DND-41 (cell line): Measurements from ENCODE around the gene AMDHD1.

Source experiments
- ATAC-seq: fragments of 200-7000 bp; cut with Tn5 transposase; 3 replicates; pipeline ENCODE4 v1.9.1; 2021; ENCODE audit warnings: low read depth; ENCODE audit not compliant: insufficient read depth
- DNase-seq: peaks from one replicate; pipeline ENCODE4 v3.0.0-alpha.2; 2020
- H2AFZ ChIP-seq: 2 replicates; pipeline ENCODE4 v1.6.0; 2012; ENCODE audit warnings: low read depth, low read length
- H3K27ac ChIP-seq: 2 replicates; pipeline ENCODE4 v1.5.1; 2012; ENCODE audit warnings: low read length, inconsistent platforms
- H3K27me3 ChIP-seq: fragments of 200-600 bp; sonication (generic); 2 replicates; pipeline ENCODE4 v1.6.0; 2012; ENCODE audit warnings: low read length, mild to moderate bottlenecking, inconsistent platforms; ENCODE audit not compliant: insufficient read depth, poor library complexity
- H3K36me3 ChIP-seq: 2 replicates; pipeline ENCODE4 v1.5.1; 2012; ENCODE audit warnings: low read length, inconsistent platforms; ENCODE audit not compliant: insufficient read depth
- H3K4me1 ChIP-seq: 2 replicates; pipeline ENCODE4 v1.5.1; 2012; ENCODE audit warnings: mild to moderate bottlenecking, low read length; ENCODE audit not compliant: insufficient read depth
- H3K4me2 ChIP-seq: 2 replicates; pipeline ENCODE4 v1.6.0; 2012; ENCODE audit warnings: mild to moderate bottlenecking, moderate library complexity, low read length, inconsistent platforms; ENCODE audit not compliant: insufficient read depth
- H3K4me3 ChIP-seq, 2 experiments: fragments of 200-600 bp in 1 of 2; shearing (Covaris generic) in 1 of 2; 2 replicates each; pipeline ENCODE4 v1.5.1; 2012 to 2016; ENCODE audit warnings: inconsistent platforms in 2 of 2, low read length in 2 of 2, mild to moderate bottlenecking in 2 of 2, low read depth in 1 of 2, moderate library complexity in 1 of 2
- H3K79me2 ChIP-seq: 2 replicates; pipeline ENCODE4 v1.6.0; 2012; ENCODE audit warnings: low read length, inconsistent platforms; ENCODE audit not compliant: insufficient read depth
- H3K9ac ChIP-seq: 2 replicates; pipeline ENCODE4 v1.6.0; 2012; ENCODE audit warnings: low read depth, mild to moderate bottlenecking, inconsistent platforms, low read length, moderate library complexity
- H3K9me3 ChIP-seq: 2 replicates; pipeline ENCODE4 v1.5.1; 2012; ENCODE audit warnings: low read length, moderate library complexity, mild to moderate bottlenecking, inconsistent platforms; ENCODE audit not compliant: insufficient read depth, severe bottlenecking
- H4K20me1 ChIP-seq: 2 replicates; pipeline ENCODE4 v1.6.0; 2012; ENCODE audit warnings: low read length; ENCODE audit not compliant: insufficient read depth
- CTCF ChIP-seq: IDR thresholded peaks from 2 replicates; pipeline ENCODE4 v1.5.1; 2012; ENCODE audit warnings: borderline replicate concordance, low read length, moderate library complexity, mild to moderate bottlenecking; ENCODE audit not compliant: poor library complexity, severe bottlenecking; ENCODE audit errors: extremely low read depth
- EZH2 ChIP-seq: IDR thresholded peaks from 3 replicates; pipeline ENCODE4 v1.6.1; 2012; ENCODE audit warnings: borderline replicate concordance, low read depth, mild to moderate bottlenecking, moderate library complexity, low read length, inconsistent platforms; ENCODE audit not compliant: severe bottlenecking

The AMDHD1 gene

GRCh38 chr12:95993907-95994306 lies 50.8 kb downstream of the AMDHD1 start:
- Histone ChIP-seq H3K27ac (no peak overlapping the region), H3K4me1 (peaks cover 2% of the 10 kb centered on the region; the same call in 1 of the 2 replicates), H3K9me3 (no peaks in the 10 kb centered on the region), H3K27me3 (no peaks in the 10 kb centered on the region), H3K9ac (no peak overlapping the region), H2AFZ (no peak overlapping the region), H3K4me2 (no peak overlapping the region), H3K4me3 (no peak overlapping the region), H3K79me2 (no peaks in the 10 kb centered on the region), H3K36me3 (no peaks in the 10 kb centered on the region), H4K20me1 (no peaks in the 10 kb centered on the region)
- ATAC-seq, result no peak
- no peak for TF ChIP-seq CTCF
- no peak for TF ChIP-seq EZH2
- no peak for DNase-seq

DNA sequence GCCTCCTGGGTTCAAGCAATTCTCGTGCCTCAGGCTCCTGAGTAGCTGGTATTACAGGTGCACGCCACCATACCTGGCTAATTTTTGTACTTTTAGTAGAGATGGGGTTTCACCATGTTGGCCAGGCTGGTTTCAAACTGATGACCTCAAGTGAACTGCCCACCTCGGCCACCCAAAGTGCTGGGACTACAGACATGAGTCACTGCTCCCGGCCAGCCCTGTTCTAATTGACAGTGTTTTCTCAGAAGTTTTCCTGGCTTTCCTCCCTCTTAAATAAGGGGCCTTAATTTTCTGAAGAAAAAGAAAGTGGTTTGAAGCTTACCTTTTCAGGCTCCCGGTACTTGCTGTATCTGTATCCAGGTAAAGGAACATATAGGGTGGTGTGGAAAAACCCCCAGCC lies 51.3 kb downstream of the AMDHD1 start:
- Histone ChIP-seq H3K4me1 (peaks cover 4% of the 10 kb centered on the region; the same call in 1 of the 2 replicates), H3K4me2 (no peak overlapping the region), H3K36me3 (no peaks in the 10 kb centered on the region), H3K27me3 (no peaks in the 10 kb centered on the region), H3K9ac (no peak overlapping the region), H4K20me1 (no peaks in the 10 kb centered on the region), H3K27ac (no peak overlapping the region), H3K4me3 (no peak overlapping the region), H3K9me3 (no peaks in the 10 kb centered on the region), H3K79me2 (no peaks in the 10 kb centered on the region), H2AFZ (no peak overlapping the region)
- ATAC-seq (no peak), DNase-seq (no peak)
- TF ChIP-seq EZH2 (no peak), CTCF (no peak)

DNA sequence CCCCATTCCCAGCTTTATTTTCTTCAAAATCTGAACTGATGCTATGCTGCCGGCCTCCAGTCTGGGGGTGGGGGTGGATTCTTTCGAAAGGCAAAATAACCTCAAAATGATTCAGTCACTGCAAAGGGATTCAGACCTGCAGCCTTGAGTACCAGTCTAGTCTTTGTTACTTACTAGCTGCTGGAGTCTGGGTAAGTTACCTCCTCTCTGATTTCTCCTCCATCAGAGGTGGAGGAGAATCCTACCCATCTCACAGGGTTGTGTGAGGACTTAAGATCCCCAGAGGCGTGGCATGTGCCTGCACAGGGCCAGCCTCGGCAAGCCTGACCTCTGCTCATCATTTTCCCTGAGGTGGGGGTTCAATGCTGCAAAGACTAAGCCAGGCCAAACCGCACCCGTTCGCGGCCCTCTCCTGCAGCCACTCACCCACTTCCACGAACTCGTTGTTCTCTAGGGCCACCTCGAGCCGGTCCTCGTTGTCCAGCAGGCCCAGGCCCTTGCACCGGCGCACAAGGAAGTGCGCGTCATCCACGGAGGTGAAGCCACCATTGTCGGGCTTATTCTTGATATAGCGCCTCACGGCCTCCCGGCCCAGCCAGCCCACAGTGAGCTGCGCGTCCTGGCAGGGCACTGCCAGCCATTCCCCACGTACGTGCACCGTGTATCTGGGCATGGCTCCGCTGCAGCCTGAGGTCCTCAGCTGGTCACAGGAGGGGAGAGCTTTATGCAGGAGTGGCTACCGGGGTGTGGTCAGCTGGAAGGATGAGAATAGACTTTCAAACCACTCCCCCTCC lies 52.3 kb downstream of the AMDHD1 start:
- H3K36me3 ChIP-seq, result no peaks in the 10 kb centered on the region
- no peaks in the 10 kb centered on the region for H4K20me1 ChIP-seq
- H3K9me3 ChIP-seq, result no peaks in the 10 kb centered on the region
- H2AFZ ChIP-seq, result no peak overlapping the region
- DNase-seq (no peak), ATAC-seq (no peak)
- H3K4me1 ChIP-seq, result peaks cover 4% of the 10 kb centered on the region; the same call in 1 of the 2 replicates
- TF ChIP-seq EZH2 (no peak), CTCF (no peak)
- no peak overlapping the region for H3K4me2 ChIP-seq
- H3K27ac ChIP-seq, result no peak overlapping the region
- H3K27me3 ChIP-seq, result no peaks in the 10 kb centered on the region
- H3K4me3 ChIP-seq, result no peak overlapping the region
- H3K79me2 ChIP-seq, result no peaks in the 10 kb centered on the region
- no peak overlapping the region for H3K9ac ChIP-seq
